Measurements from ENCODE around the gene NR6A1.

Gene NR6A1

DNA sequence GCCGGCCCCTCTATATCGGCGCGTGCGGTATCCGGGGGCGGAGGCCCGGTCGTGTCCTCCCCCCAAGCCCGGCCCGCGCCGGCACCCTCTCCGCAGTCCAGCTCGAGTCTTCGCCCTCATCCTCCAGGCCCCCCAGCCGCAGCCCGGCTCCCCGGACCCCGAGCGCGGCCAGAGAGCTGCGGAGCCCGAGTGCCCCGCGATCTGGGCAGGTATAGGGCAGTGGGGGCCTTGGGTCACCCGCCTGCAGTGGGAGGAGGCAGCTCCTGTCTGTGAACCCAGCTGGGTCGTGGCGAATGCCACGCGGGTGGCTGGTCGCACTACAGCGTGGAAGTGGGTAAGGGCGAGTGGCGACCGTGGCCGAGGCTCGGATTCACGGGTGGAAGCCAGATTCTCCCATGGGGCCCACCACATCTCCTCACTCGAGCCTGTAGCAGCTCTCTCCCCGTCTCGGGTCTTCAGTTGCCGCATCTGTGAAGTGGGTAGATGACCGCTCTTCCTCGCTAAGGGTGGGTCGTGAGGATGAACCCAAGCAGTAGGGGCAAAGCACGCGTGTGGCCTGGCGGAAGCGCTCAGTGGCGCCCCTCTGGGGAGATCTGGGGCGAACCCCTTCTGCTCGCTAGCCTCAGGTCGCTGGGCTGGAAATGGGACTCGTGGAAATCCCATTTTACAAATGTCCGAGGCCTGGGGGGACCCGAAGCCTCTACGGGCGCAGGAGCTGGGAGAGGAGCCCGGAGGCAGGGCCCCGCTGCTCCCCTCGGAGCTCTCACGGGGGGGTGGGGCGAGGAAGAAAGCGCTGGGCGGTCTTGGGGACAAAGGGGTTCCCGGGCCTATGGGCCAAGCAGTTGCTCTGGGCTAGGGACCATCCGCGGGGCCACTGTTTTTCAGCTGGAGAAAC is 265.9 kb downstream of the NR6A1 start:
- DNase-seq (ENCODE audit: low read depth in 2 of 2) = no peak

- DNase-seq (ENCODE audit: low read depth in 2 of 2) = no peak
These were observed 266.5 kb downstream of the NR6A1 start for GRCh38 chr9:124504530-124505005.

DNA sequence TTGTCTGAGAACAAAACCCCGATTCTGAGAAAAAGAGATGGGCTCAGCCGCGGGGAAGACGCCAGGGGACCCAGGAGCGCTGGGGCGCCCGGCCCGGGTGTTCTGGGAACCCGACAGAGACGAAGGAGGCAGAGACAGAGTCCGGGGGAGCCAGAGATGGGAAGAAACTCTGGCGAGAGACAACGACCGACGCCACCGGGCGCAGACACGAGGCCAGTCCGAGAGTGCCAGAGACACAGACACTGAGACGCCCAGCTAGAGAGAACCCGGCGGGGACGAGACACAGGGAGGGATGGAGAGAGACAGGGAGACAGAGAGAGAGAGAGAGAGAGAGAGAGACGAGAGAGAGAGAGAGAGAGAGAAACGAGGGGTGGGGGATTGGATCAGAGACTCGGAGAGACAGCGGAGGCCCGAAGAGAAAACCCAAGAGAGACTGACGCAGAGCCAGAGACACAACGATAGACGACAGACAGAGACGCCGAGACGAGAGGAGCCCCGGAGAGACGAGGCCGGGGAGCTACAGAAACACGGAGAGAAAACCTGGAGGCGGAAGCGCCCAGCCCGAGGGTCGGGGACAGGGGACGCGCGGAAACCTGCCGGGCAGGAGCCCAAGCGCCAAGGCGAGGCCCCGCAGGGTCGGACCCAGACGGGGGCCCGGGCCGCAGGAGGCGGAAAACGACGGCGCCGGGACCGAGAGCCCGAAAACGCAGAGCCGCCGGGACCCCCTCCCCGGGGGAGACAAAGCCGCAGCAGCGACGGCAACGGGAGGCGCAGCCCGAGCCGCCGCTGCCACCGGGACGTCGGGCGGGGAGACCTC is 267.2 kb downstream of the NR6A1 start:
- no peak for DNase-seq (ENCODE audit: low read depth in 2 of 2)

DNA sequence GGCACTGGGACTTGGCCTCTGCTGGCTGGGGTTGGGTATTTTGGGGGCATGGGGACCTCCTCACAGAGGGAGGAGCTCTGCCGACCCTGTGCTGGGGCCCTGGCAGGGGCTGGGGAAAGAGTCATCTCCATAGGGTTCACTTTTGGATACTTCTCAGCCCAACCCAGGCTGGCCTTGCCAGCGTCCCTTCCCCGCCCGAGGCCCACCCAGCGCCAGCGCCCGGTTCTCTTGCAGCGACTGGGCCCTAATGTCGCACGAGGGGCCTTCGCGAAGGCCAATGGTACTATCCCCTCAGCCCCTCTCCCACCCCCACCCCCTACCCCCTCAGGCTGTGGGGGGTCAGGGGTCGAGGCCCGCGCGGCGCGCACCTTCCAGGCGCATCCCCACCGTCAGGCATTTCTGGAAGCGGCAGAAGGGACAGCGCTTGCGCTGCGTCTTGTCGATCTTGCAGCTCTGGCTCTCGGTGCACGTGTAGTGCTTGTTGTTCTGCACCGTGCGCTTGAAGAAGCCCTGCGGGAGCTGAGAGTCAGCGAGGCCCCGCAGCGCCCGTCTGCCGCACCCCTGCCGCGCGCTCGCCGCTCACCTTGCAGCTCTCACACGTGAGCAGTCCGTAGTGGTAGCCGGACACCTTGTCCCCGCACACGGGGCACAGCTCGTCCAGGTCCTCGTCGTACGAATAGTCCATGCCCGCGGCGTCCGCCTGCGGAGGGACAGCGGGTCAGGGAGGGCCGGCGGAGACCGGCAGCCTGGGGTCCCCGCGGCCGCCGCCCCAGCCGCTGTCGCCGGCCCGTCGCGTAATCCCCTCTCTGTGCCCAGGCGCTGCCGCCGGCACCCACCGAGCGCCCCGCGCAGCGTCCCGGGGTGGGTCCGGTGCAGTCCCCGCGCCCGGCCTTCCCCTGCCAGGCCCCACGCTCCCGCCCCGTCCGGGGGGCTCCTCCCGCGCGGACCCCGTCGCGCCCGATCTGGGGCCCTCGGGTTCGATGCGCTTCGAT is 268.1 kb downstream of the NR6A1 start:
- DNase-seq (ENCODE audit: low read depth in 2 of 2) = no peak

- DNase-seq (ENCODE audit: low read depth in 2 of 2) = no peak
These were observed 269.3 kb downstream of the NR6A1 start for GRCh38 chr9:124501771-124502320.

DNA sequence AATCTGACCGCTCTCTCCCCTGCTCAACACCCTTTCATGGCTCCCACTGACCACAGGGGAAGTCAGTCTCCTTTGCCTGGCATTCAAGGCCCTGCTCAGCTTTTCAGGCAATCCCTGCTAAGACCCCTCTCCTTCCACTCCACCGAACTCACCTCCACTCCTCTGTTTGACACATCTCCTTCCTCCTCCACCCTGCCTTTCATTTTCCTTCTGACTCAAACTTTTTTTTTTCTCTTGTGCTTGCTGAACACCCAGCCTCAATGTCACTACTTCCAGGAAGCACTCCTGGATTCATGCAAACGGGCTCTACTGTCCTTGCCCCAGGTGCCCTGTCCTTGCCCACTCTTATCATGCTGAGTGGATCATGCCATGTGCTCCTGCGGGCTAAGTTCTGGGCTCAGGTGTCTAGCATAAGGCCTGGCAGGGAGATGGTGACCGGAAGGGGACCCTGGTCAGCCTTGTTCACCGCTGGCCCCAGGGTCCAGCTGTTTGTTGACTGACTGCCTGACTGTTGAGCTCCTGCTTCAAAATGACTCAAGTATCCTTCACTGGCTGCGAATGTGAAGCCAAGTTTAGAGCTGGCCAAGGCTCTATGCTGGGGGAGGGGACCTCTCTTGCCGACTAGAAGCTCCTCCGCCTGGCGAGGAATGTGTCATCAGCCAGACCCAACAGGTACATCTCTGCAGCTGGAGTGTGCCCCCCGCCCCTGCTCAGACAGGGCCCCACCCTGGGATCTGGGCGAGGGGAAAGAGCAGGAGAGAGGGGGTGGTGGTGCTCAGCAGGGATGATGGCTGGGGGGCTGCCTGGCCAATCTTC is 270.1 kb downstream of the NR6A1 start:
- DNase-seq (ENCODE audit: low read depth in 2 of 2) = no peak

GRCh38 chr9:124500028-124500795 is 270.9 kb downstream of the NR6A1 start:
- no peak for DNase-seq (ENCODE audit: low read depth in 2 of 2)

DNA sequence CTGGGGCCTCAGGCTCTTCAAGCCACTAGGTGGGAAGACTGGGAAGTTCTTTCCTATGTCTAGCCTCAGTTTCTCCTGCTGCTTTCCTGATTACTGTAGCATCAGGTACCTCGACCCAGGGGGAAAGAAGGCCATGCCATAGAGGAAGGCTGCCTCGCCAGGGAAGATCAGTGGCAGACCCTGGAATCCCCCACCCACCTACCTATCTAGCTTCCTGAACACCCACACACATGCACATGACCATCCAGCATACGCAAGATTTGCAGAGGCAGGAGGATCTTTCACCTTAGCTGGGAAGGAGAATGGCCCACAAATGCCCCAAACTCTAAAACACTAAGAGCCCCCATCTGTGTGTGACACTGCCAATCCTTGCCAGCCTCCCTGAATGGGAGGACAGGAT is 271.9 kb downstream of the NR6A1 start:
- DNase-seq (ENCODE audit: low read depth in 2 of 2) = no peak

- DNase-seq (ENCODE audit: low read depth in 2 of 2) = no peak
These were observed 272.5 kb downstream of the NR6A1 start for GRCh38 chr9:124498499-124499146.

GRCh38 chr9:124498040-124498439 is 273.1 kb downstream of the NR6A1 start:
- no peak for DNase-seq (ENCODE audit: low read depth in 2 of 2)

DNA sequence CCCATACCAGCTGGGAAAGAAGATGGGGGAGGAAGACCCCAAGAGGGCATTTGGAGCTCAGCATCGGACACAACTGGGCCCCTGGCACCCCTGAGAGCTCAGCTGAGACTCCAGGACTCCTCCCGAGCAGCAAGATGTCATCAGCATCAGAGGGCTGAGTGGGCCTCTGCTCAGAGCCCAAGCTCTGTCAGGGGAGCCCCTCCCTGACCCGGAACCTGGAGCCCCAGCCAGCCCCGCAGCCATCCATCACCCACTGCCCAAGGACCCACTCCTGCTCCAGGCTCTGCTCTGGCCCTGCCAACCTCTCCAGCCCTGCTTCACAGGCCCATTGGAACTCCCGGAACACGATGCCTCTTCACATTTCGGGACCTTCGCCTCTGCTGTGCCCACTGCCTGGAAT is 273.7 kb downstream of the NR6A1 start:
- DNase-seq (ENCODE audit: low read depth in 2 of 2) = no peak

GRCh38 chr9:124496463-124496862 is 274.6 kb downstream of the NR6A1 start:
- DNase-seq (ENCODE audit: low read depth in 2 of 2) = no peak

GRCh38 chr9:124496075-124496449 is 275.0 kb downstream of the NR6A1 start:
- DNase-seq (ENCODE audit: low read depth in 2 of 2) = no peak

GRCh38 chr9:124495126-124496074 is 275.7 kb downstream of the NR6A1 start:
- no peak for DNase-seq (ENCODE audit: low read depth in 2 of 2)

DNA sequence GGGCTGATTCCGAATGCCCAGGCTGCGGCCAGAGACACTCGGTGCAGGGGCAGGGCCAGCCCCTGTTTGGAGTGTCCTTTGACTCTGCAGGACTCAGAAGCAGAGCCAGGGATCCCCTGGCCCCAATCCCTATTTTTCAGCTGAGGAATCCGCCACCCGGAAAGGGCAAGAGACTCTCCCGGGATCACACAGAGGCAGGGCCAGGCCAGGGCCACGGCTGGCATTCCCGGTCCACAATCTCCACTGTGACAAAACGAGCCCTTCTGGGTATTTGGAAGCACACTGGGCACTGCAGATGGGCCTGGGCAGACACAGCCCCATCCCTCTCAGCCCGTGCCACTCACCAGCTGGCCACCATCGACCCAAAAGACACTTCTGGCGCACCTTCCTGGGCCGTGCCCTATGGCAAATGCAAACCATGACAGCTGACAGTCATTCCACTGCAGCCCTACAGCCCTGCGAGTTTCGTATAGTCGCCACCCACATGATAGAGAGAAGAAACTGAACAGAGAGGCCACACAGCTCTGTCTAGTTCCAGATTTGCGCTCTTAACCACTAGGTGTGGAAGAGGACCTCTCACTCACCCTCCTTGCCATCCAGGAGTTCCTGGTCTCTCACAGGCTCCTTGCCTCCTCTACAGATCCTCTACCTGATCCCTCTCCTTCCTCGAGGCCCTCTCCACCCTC is 277.2 kb downstream of the NR6A1 start:
- DNase-seq (ENCODE audit: low read depth in 2 of 2) = no peak

DNA sequence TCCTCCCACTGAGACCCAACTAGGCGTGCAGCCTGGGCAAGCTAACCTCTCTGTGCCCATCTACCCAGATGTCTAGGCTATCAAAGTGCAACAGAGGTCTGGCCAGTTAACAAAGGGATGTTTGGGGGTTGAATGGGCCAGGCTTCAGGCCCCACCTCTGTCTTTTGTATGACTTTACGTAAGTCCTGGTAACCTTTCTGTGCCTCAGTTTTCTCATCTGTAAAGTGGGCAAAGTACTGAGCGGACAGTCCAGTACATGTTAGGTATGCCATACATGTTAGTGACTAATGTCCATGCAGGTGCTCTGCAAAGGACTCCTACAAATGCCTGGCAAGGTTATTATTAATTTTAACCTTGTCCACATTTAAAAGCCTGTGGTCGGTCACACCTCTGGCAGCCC is 277.9 kb downstream of the NR6A1 start:
- DNase-seq (ENCODE audit: low read depth in 2 of 2) = no peak

- DNase-seq (ENCODE audit: low read depth in 2 of 2) = no peak
These were observed 278.3 kb downstream of the NR6A1 start for GRCh38 chr9:124492818-124493217.
